Vagina (tissue), 2 donors: ENCODE results near the gene HSFX2.
"Not testable (repeated sequence)": the region's sequence is repeated elsewhere in the genome, so short reads cannot be mapped to it uniquely, and the experiment has no call there.

ENCODE experiments used
- CTCF ChIP-seq, 3 experiments: fragments of 450-650 bp in 2 of 3; fragments of 200-600 bp in 1 of 3; sonication (generic) in 1 of 3; IDR thresholded peaks; one replicate each; pipeline ENCODE4 v1.5.1; 2017 to 2019; ENCODE audit warnings: antibody characterized with exemption in 3 of 3, mild to moderate bottlenecking in 2 of 3, moderate library complexity in 2 of 3
- POLR2A ChIP-seq, 2 donors: fragments of 450-650 bp; IDR thresholded peaks; one replicate each; pipeline ENCODE4 v1.6.1; 2017; ENCODE audit warnings: antibody characterized with exemption in 2 of 2, mild to moderate bottlenecking in 2 of 2, moderate library complexity in 2 of 2

- TF ChIP-seq CTCF, POLR2A (IDR thresholded peaks at IDR 0.05): not testable (repeated sequence)
Observed at GRCh38 chrX:149551245-149551938, 43.7 kb downstream of the HSFX2 start.
